Mesothelial cell of epicardium (in vitro differentiated cells): ENCODE measurements around the gene TMC3. TPM values are rescaled to one million over a fixed set of nuclear protein-coding genes. Genes with fewer than 3 reads are reported as not detected.

Source experiments
- DNase-seq, 2 experiments: peaks; one replicate each; pipeline ENCODE4 v3.0.0; 2021; ENCODE audit warnings: low spot score in 2 of 2; ENCODE audit not compliant: unreplicated experiment in 2 of 2
- H3K27ac Mint-ChIP-seq: 2 replicates; pipeline ENCODE4 v1.8.0; 2021; ENCODE audit warnings: mixed read lengths
- H3K27me3 Mint-ChIP-seq: 2 replicates; pipeline ENCODE4 v1.8.0; 2021; ENCODE audit warnings: low read depth, mixed read lengths
- H3K36me3 Mint-ChIP-seq: 2 replicates; pipeline ENCODE4 v1.8.0; 2021; ENCODE audit warnings: mixed read lengths
- H3K4me1 Mint-ChIP-seq: 2 replicates; pipeline ENCODE4 v1.8.0; 2021; ENCODE audit warnings: mixed read lengths
- H3K4me3 Mint-ChIP-seq: 2 replicates; pipeline ENCODE4 v1.8.0; 2021; ENCODE audit warnings: mild to moderate bottlenecking, moderate library complexity, mixed read lengths
- H3K9me3 Mint-ChIP-seq: 2 replicates; pipeline ENCODE4 v1.8.0; 2021; ENCODE audit warnings: mixed read lengths
- total RNA-seq: library from RNA; stranded (reverse); gene quantifications from 3 replicates; pipeline ENCODE4 v1.2.1, GENCODE V29; 2021
- TF ChIP-seq, protein P1 (sequence below): fragments of 200-600 bp; sonication (generic); IDR thresholded peaks from one replicate; pipeline ENCODE4 v1.5.0; 2021; ENCODE audit warnings: antibody characterized with exemption; ENCODE audit not compliant: unreplicated experiment

The TMC3 gene
- total RNA-seq, 1 donor from 2014 or later, result 0.04 TPM

GRCh38 chr15:81304226-81304625, 69.8 kb downstream of the TMC3 start:
- no peak overlapping the region for H3K4me3 Mint-ChIP-seq
- DNase-seq, result no peak
- H3K27me3 Mint-ChIP-seq, result no peaks in the 10 kb centered on the region
- H3K36me3 Mint-ChIP-seq, result no peaks in the 10 kb centered on the region
- TF ChIP-seq, protein P1, sequence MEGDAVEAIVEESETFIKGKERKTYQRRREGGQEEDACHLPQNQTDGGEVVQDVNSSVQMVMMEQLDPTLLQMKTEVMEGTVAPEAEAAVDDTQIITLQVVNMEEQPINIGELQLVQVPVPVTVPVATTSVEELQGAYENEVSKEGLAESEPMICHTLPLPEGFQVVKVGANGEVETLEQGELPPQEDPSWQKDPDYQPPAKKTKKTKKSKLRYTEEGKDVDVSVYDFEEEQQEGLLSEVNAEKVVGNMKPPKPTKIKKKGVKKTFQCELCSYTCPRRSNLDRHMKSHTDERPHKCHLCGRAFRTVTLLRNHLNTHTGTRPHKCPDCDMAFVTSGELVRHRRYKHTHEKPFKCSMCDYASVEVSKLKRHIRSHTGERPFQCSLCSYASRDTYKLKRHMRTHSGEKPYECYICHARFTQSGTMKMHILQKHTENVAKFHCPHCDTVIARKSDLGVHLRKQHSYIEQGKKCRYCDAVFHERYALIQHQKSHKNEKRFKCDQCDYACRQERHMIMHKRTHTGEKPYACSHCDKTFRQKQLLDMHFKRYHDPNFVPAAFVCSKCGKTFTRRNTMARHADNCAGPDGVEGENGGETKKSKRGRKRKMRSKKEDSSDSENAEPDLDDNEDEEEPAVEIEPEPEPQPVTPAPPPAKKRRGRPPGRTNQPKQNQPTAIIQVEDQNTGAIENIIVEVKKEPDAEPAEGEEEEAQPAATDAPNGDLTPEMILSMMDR, result no peak
- H3K4me1 Mint-ChIP-seq, result peaks cover 18% of the 10 kb centered on the region
- H3K9me3 Mint-ChIP-seq, result no peaks in the 10 kb centered on the region
- peak overlapping the region; percentile 57 for H3K27ac Mint-ChIP-seq

DNA sequence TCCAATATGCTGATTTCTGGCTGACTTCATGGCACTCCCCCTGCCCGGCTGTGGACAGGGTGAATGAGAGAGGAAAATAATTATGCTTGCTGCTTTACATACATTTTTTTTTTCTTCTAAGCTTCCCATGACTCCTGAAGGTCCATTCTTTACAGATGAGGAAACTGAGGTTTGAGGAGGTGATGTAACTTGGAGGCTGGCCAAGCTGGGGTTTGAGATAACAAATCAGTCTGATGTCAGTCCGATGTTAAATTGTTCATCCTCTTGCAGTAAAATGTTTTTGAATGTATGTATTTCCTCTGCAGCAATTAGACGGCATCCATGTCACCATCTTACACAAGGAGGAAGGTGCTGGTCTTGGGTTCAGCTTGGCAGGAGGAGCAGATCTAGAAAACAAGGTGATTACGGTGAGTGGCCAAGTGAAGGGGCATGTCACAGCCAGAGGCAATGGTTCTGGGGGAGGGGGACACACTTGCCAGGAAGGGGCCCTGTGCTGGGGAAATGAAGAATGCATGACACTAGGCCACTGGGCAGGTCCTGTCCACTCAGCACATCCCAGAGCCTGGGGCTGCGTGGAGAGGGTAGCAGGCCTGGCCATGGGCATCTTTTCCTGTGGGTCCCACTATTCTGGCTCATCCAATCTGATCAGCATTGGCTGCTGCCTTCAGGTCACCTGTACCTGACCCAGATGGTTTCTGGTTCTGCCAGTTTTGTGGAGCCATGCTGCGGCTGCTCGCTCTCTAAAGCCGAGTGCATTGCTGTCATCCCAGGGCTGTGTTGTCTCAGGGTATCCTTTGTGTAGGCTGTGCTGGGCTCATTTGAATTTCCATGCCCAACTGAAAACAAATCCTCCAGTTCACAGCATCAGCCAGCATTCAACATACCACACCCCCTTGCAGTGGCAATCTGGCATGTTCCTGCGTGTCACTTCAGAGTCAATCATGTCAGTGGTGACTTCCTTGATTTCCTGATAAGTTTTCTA, 70.5 kb downstream of the TMC3 start:
- TF ChIP-seq, protein P1, result no peak
- Mint-ChIP-seq H3K9me3 (no peaks in the 10 kb centered on the region), H3K27me3 (no peaks in the 10 kb centered on the region), H3K27ac (no peak overlapping the region), H3K36me3 (no peaks in the 10 kb centered on the region), H3K4me1 (peaks cover 18% of the 10 kb centered on the region), H3K4me3 (no peak overlapping the region)
- no peak for DNase-seq

GRCh38 chr15:81302701-81303109, 71.3 kb downstream of the TMC3 start:
- no peak overlapping the region for H3K4me3 Mint-ChIP-seq
- no peak for DNase-seq
- TF ChIP-seq, protein P1, result no peak
- H3K9me3 Mint-ChIP-seq, result no peaks in the 10 kb centered on the region
- H3K27me3 Mint-ChIP-seq, result no peaks in the 10 kb centered on the region
- H3K36me3 Mint-ChIP-seq, result no peaks in the 10 kb centered on the region
- H3K4me1 Mint-ChIP-seq, result peaks cover 18% of the 10 kb centered on the region
- H3K27ac Mint-ChIP-seq, result no peak overlapping the region

GRCh38 chr15:81301815-81302399, 72.1 kb downstream of the TMC3 start:
- Mint-ChIP-seq H3K27ac (no peak overlapping the region), H3K4me3 (no peak overlapping the region), H3K4me1 (peaks cover 18% of the 10 kb centered on the region), H3K27me3 (peaks cover 5% of the 10 kb centered on the region), H3K36me3 (no peaks in the 10 kb centered on the region), H3K9me3 (no peaks in the 10 kb centered on the region)
- TF ChIP-seq, protein P1, result no peak
- DNase-seq, result no peak

- peaks cover 18% of the 10 kb centered on the region for H3K4me1 Mint-ChIP-seq
- no peak overlapping the region for H3K4me3 Mint-ChIP-seq
- H3K9me3 Mint-ChIP-seq, result no peaks in the 10 kb centered on the region
- TF ChIP-seq, protein P1, result no peak
- peaks cover 11% of the 10 kb centered on the region for H3K27me3 Mint-ChIP-seq
- no peaks in the 10 kb centered on the region for H3K36me3 Mint-ChIP-seq
- H3K27ac Mint-ChIP-seq, result no peak overlapping the region
- DNase-seq, result no peak
Measured at GRCh38 chr15:81301385-81301784, 72.6 kb downstream of the TMC3 start.
